ENCODE results near the gene TOP3A.

DNA sequence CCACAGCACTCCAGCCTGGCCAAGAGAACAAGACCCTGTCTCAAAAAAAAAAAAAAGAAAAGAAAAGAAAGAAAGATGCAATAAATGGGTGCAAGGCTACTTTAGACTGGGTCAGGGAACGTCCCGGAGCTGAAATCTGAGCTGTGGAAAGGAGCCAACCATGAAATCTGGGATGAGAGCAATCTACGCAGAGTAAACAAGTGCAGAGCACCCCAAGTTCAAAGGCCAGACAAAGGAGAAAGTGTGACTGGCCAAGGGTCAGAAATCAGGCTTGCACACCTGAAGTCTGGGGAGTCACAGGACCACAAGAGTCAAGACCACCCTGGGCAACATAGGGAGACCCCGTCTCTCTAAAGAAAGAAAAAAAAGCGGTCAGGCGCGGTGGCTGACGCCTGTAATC, 45.7 kb upstream of the TOP3A start:
- TF ChIP-seq CTCF (IDR thresholded peaks at IDR 0.05; ENCODE audit: low read depth, low read length, poor library complexity, severe bottlenecking) (no peak), EZH2phosphoT487 (IDR thresholded peaks at IDR 0.05; ENCODE audit: borderline replicate concordance, low read length) (no peak)
